GM21529 (cell line): ENCODE results near the gene LPGAT1.
A peak's percentile ranks its signal among the peaks of the same experiment; 100 is the strongest.

ENCODE experiments used
- ATAC-seq: cut with Tn5 transposase; IDR thresholded peaks from one replicate; pipeline ENCODE4 v1.9.1; 2021; ENCODE audit not compliant: unreplicated experiment

LPGAT1 gene

DNA sequence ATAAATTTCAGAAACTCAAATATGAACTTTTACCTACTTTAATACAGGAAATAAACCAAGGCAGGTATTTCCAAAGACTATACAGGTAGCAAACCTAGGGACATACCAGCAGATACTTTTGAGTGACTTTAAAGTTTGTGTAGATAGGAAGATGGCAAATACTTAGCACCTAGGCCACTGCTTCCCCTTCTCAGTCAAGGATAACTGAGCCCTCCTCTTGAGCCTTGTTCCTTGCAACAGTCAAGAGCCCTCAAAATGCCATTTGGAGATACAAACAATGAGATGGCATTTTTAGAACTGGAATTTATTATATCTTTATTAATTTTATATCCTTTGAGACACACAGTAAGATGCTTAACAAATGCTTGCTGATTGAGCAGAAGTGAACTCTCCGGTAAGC, 65.9 kb downstream of the LPGAT1 start:
- ATAC-seq, result no peak

DNA sequence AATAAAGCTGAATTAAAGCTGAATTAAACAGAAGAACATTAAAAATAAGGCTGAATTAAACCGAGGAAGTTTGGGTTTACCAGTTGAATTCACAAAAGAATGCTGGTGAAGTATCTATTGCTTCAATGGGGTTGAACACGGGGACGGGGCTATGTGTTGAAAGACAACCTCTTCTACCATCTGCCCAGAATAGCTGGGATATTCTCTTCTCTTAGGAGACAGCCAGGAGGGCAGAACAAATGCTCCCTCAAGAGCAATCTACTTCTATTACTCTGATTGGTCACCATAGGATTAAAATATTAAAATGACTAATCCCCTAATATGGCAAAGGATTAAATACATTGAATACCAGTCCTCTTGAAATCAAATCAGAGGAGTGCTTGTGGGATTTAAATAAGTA, 68.4 kb downstream of the LPGAT1 start:
- ATAC-seq, result no peak

DNA sequence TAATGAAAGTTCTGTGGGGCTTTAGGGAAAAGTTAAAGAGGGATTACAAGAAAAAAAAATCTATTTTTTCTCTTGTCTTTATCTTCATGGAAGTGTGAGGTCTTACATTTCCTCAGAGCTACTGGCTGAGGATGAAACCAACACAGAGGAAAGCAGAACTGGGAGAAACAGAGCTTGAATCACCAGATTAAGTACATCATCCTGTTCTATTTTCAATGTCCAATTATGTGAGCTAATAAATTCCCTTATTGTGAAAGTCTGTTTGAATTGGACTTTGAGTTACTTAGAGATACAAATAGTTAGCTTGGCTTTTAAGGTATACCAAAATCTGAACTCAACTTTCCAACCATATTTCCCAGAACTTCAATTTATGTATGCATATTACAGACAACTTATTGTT, 69.2 kb downstream of the LPGAT1 start:
- ATAC-seq, result no peak

DNA sequence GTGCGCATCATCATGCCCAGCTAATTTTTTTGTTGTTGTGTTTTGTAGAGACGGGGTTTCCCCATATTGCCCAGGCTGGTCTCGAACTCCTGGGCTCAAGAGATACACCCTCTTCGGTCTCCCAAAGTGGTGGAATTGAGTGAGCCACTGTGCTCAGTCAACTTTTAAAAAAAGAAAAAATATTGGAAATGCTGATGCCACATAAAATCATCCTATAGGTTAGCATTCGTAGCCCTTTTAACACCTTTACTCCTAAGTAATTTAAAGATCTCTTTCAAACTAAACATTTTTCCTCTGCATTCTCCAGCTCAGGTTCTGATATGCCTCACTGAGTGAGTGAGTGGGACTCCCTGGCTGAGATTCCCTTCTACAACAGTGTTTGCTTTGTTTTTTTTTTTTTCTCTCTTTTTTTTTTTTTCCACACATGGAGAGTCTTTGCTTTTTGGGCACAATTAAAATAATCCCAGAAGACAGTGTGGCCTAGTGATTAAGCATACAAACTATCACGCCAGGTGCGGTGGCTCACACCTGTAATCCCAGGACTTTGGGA, 74.0 kb downstream of the LPGAT1 start:
- ATAC-seq, result no peak

DNA sequence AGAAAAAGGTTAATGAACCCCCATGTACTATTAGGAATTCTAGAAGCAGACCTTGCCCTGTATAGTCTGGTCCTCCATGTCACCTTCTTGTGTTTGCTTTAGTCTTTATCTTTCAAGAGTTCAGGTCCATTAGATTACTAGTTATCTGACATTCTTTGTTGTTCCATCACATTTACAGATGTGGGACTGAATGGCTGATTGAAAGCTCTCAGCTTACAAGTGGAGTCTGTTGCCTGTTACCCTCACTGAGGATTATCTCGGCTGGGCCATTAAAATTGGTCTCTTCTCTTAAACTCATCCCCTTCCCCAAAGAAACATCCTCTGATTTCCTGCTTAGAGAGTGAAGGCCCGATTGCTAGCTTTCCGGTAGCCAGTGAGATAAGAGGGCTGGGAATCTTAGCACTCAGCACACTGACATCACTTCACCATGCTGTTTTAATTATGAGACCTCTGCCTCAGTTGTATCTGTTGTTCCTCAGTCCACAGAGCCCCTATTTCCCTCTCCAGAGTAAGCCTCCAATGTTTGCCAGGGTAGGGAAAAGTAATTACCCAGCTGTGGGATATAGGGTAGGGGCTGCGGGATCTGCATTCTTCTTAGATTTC, 76.8 kb downstream of the LPGAT1 start:
- ATAC-seq, result no peak

DNA sequence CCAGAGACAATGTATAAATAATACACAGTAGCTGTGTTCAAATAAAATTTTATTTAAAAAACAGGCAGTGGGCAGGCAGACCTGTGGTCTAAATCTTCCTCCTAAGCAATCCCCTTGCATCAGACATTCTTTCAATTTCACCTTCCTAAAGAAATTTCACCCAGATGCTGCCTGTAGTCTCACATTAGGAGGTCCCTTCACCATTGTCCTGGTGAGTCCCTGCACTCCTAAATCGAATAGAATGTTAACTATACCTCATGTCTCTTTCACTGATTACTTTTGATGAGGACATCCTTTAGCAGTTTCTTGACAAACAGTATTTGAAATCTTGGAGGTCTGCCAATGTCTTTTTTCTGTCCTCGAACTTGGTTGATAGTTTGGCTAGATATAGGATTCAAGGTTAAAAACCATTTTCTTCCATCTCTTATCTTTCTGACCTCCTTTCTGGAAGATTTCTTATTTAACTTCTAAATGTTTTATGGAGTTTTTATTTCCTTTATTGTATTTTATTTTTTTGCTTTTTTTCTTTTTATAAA, 77.5 kb downstream of the LPGAT1 start:
- no peak for ATAC-seq

DNA sequence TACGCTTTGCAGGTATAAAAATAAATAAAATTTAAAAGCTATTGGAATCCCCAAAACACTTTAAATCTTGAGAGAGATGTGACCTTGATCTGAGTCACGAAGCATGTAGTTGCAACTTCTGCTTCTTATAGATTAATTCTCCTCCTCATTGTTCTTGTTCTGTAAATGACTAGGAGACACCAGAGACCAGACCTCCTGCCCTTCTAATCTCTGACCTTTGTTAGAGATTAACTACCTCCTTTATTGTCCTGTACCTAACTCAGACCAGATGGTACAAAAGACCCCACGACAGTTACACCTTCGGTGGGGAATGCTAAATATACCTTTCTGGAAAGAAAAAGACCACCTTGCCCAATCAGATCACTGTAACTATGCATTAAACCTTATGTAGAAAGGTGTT, 78.2 kb downstream of the LPGAT1 start:
- no peak for ATAC-seq

DNA sequence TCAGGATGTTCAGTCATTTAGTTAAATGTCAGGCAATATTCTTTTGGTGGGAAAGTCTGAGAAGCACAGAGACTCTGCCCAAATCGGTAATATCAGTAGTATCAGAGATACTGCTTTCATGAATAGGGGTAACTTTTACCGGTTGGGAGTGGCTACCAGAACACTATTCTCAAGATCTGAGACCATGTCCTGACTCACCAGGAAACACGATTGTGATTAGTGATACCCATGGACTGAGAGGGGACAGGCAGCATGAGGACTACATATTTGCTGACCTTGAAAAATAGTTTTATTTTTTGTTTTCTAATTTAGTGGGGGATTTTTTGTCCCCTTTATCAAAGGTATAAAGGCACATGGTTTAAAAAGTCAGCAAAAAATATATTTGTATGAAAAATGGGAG, 79.1 kb downstream of the LPGAT1 start:
- peak; percentile 52 for ATAC-seq

DNA sequence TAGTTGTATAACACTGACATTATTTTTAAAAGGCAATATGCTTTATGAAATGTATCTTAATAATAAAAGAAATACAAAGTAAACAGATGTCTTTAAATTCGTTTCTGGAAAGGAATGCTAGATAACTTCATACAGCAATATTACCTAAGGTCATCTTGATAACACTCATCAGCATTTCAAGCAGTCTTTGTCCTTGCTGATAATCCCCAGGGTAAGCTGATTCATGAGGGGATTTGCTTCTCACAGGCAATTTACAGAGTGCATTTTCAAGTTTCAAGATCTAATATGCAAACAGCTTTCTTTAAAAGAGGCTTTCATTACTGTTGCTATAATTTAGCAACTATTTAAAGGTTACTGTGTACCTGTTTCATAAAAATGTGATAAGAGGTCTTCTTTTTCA, 80.0 kb downstream of the LPGAT1 start:
- ATAC-seq, result no peak

DNA sequence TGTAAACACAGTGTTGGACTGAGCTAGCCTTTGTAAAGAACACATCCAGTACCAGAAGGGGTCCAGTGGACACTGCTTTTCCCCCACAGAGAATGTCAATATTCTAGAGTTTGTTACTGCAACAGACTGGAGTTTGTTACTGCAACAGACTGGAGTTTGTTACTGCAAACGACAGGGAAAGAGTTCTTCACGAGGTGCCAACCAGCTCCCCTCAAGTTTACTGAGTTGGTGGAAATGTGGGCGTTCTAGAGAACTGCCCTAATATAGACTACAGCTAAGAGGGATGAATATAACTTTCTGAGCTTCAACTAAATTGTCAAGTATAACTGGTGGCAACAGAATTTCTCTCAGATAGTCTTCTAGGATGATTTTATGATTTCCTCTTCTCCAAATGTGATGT, 81.3 kb downstream of the LPGAT1 start:
- ATAC-seq, result no peak

DNA sequence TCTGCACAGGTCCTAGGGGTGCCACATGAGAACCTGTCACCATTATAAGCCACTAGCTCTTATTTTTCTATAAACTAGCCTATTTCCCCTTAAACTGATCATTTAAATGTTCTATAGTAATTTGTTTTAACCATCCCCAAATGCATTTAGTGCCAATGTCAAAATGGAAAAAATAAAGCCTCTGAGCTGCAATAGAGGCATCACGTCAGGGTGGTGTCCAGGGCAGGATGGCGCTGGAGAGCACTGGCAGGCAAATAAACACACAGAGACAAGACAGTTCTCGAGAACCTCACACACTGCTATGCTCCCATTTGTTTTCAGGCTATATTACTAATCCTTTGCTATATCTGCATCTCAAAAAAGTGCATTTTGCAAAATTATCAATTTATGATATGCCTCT, 81.8 kb downstream of the LPGAT1 start:
- ATAC-seq, result no peak

DNA sequence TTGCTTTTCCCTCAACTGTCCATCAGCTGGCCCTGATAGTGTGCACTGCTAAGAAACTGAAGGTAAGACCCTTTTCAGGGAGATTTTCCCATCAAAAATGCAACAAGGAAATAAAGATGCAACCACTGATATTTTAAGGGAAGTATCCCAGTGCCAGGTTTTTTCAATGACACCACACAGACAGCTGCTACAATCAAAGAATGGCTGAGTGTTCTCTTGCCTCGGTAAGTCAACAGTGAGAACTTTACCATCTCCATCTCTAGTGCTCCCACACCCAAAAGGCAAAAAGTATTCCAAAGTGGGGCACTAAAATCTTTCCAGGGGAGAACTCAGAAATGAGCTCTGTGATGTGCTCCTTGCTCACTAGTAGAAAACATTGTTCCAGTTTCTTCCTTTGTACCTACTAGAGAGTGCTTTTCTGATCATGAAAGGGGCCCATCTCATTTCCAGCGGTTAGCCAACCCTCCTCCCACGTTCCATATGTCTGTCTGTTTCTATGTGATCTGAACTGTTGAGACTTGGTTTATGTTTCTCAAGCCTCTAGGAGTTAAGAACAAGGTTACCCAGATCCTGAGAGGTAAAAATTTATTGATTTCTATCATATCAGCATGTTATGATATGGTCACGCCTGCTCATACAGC, 87.6 kb downstream of the LPGAT1 start:
- ATAC-seq, result no peak

DNA sequence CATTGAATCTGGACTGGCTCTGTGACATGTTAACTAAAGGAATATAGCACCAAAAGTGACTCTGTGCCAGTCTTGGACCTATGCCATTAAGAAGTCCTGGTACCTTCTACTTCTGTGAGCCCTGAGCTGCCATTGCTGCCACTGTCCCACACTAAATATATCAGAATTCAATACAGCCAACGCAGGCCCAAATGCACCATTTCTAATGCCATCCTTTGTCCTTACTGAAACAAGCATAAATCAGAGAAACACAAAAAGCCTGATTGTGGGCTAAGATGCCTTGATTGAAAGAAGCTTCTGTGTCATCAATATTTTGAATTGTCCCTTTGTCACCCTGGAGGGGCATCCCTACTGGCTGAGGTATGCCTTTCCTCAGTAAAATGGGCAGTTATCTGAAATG, 88.3 kb downstream of the LPGAT1 start:
- ATAC-seq, result no peak

DNA sequence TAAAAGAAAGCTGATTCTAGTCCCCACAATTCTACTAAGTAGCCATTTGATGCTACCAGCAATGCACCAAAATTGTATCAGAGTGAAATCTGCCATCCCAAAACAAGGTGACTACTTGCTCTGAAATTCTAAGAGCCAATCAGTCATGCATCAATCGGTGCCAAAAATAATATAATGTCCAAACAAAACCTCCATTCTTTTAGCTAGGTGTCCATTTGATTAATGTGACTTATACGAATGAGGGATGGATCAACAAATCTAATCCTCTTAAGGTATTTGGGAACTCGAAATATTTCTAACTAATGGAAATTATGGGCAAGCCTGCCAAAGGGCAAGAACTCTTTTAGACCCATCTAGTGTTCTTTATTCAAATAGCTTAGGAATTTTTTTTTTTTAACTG, 88.8 kb downstream of the LPGAT1 start:
- ATAC-seq, result no peak

DNA sequence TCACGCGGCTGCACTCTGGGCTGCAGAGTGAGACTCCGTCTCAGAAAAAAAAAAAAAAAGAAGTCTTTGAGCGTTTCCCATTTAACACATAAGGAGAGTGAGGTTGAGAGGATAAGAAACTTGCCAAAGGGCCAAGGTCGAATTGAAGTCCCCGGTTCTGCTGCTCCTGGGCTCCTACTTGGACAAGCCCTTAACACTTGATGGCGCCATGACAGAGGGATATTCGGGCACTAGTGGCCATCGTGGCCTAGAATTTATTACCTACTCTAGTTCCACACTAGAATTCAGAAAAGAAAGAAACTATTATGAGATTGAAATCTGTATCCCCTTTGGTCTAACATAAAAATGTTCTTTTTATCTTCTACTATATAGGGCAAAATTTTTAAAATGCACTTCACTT, 89.4 kb downstream of the LPGAT1 start:
- ATAC-seq, result no peak

DNA sequence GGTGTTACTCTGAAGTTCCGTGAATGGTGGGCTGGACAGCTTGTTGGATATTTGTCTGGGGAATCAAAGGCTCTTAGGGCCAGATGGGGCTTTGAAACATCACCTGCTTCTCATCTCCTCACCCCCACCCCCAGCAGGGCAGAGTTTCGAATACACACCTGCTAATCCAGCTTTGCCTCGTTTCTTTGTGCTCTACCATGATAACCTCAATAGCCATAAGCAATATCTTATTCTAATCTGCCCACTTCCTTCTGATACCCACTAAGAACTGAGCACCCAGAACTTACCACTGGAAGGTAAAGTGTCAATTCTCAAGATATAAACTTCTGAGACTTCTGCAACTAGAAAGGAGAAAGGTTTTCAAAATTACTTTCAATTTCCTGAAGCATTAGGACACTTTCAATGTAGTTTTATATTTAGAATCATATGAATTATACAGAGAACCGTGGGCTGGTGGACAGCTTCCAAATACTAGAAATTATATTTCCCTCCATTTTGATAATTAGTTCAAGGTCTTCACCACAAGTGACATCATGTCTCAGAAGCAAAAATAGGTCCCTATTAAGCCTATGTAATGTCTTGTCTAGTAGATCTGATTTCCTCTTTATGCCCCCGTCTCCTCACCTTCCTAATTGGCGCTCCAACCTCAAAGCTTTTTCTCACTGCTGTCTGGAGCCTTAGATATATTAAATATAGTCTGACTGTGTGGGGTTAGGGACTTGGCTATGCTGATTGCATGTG, 90.7 kb downstream of the LPGAT1 start:
- ATAC-seq, result peak; percentile 42

DNA sequence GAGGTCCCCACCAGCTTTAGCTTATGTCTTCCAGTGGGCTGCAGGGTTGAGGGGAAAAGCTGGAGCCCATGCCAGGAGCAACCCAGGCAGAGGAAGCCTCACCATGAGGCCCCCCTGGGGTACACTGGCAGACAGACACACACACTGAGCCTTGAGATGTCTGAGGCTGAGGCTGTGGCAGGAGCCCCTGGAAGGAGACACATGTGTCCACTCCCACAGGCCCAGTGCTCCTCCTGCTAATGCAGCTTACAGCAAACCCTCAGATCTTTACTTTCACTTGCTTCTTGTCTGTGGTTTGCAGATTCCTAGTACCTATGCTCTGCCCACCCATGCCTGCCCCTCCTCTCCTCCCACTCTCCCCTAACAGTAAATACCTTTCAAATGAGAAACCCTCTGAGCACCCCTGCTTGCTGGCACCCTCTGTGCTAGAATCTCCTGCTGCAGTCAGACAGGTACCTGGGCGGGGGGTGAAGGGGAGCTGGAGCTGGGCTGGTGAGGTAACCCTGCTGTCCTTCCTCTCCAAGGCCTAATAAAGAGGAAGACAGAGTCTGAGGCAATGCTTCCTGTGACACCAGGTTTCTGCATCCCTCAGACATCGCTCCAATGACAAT, 91.8 kb downstream of the LPGAT1 start:
- ATAC-seq, result peak; percentile 66

DNA sequence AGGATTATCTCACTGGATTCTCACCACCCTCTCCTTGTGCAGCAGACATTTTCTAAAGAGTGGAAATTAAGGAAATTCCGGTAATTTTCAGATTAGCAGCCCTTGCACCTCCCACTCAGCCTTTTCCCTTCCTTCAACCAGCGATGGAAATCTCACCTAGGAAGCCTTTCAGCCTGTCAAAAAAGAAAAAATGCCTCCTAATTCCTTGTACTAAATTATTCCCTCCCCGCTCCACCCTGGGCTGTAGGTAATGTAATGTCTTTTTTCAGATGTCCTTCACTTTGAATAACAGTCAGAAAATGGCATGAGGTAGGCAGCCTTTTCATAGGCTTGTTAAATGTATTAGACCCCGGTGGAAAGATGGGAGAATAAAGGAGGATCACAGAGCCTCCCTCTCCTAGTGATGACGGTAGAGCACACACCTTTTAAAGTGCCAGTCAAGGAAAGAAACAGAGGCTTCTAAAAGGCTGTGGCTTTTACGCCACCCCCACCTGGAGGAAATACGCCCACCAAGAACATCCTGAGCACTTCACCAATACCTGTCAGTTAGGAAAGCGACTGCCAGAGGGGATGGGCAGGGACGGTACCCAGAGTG, 92.4 kb downstream of the LPGAT1 start:
- no peak for ATAC-seq

DNA sequence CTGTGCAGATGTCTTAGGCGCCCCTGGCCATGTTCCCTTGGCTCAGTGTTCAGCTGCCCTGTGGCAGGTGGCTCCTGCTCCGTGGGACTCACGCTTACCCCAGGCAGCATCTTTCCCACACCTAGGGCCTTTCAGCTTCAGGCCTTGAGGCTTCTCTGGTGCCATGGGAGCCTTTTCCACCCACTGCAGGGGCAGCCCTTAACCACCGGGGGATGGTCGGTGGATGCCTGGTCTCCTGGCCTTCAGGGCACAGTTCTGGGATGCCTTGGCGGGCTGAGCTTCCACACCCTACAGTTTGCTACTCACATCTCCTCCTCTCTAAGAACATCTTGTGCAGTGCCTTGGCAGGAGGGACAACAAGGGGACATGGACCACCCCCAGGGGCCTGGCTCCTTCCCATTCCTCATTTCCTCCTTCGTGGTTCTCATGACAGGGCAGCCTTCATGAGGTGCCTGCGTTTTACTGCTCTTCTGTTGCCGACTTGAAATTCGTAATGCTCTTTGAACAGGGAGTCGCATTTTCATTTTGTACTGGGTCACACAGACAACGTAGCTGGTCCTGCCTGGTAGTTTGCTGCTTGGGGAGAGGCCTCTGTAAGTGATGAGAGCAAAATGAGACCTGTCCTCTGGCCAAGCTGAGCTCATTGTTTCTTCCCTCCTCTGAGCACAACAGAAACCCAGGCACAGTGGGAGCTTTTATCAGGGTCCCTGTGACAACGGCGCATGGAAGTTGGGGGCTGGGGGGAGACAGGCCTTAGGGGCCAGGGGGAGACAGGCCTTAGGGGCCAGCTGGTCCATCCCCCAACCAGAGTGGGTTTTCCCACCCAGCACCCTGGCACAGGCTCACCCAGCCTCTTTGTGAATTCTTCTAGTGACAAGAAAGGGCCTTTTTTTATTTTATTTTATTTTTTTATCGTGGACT, 93.2 kb downstream of the LPGAT1 start:
- no peak for ATAC-seq

DNA sequence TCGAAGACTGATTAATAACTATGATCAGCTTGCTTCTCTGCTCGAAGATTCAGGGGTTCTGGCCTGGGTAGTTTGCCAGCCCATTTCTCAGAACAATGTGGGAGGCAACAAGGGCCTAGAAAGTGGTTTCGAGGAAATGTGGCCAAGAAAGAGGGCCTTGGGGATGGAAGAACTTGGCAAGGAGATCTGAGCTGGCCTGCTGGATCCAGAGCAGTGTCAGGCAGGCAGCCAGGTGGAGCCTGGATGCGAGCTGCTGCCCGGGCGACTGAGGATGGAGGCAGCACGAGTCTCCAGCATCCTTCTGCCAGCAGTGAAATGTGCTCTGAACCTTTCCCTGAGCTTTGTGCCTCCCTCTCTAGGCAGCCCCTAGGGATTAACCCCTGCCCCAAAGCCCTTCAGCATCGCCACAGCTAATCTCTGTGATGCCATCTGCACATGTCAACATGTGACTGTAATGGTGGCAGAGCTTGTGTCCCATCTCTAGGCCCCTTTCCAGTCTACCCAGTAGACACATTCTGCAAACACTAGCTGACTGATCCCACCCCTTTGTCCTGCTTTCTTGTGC, 94.1 kb downstream of the LPGAT1 start:
- ATAC-seq, result no peak
